HG02763 (cell line): Measurements from ENCODE around the gene HMCES.

Experiments
- ATAC-seq: cut with Tn5 transposase; IDR thresholded peaks from one replicate; pipeline ENCODE4 v1.9.1; 2021; ENCODE audit warnings: mild to moderate bottlenecking, moderate library complexity; ENCODE audit not compliant: unreplicated experiment

The HMCES gene

DNA sequence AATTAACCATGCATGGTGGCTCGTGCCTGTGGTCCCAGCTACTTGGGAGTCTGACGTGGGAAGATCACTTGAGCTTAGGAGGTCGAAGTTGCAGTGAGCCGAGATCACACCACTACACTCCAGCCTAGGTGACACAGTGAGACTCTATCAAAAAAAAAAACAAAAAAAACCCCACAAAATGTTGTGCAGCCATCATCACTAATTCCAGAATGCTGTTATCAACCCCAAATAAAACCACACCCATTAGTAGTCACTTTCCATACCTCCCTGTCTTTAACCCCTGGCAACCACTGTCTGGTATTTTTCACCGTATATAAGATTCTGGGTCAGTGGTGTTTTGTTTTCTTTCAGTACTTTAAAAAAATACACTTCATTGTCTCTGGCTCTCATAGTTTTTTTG lies 16.6 kb downstream of the HMCES start:
- no peak for ATAC-seq

DNA sequence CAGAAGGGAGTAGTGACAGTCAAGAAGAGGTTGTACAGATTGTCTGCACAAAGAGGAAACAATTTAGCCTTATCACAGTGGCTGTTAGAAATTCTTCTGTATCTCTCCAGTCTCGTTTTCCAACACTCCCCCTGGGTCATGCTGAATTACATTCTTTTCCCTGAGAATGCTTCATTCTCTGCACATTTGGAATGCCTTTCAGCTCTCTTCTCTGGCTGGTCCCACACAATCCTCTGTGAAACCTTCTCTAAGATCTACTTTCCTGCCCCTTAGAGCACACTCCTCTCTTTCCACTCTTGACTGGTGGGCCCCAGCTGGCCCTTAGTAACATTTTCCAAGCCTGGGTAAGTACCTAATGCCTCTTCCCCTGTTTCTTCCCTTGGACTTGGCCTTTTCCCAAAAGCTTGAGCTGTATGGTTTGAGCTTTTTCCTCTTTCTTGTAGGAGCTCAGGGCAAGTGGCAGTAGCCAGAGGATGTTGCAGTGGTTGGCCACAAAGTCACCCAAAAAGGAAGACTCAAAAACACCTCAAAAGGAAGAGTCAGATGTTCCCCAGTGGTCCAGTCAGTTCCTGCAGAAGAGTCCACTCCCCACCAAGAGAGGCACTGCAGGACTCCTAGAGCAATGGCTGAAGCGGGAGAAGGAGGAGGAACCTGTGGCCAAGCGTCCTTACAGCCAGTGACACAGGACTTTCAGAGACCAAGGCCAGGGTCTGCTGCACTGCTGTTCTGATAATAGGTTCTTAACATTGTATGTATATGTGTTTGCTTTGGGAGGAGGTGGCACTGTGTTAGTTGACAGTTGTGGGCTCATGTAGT lies 25.7 kb downstream of the HMCES start:
- no peak for ATAC-seq

DNA sequence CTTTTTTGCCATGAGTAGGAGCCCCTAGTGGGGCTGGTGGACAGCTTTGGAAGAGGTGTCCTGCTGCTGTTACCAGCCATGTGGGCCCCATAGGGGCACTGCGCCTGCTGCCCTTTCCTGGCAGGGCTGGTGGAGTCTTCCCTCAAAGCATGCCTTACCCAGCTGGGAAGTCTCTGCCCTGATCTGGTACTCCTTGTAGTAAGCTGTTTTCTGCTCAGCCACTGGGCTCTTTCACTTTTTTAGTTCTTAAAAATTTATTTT lies 26.2 kb downstream of the HMCES start:
- no peak for ATAC-seq

DNA sequence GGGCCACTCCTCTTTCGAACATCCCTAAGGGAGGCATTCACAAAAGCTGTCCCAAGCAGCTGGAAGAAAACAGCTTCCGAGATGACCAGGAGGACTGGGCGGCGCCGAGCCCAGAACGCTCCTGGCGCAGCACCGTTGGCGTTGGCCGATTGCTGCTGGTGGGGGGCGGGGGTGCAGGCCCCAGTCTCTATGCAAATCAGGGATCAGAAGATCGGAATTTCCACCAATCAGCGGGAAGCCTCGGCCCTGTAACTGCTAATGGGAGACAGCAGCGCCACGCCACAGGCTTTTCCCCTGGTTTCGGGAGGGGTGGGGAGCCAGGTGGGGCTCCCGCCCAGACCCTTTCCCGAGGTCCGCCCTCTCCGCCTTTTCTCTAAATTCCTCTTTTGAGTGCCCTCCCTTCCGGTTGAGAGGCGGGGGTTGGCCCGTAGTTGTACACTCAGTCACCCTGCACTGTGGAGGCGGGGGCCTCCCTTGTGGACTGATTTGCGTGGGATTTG lies 27.0 kb downstream of the HMCES start:
- no peak for ATAC-seq

DNA sequence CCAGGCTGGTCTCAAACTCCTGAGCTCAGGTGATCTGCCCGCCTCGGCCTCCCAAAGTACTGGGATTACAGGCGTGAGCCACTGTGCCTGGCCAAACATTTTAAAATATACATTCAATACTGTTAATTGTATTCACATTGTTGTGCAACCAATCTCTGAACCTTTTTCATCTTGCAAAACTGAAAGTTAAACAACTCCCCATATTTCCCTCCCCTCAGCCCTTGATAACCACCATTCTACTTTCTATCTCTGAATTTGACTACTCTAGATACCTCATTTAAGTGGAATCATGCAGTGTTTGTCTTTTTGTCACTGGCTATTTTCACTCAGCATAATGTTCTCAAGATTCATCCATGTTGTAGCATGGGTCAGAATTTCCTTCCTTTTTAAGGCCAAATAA lies 30.0 kb downstream of the HMCES start:
- ATAC-seq, result no peak

DNA sequence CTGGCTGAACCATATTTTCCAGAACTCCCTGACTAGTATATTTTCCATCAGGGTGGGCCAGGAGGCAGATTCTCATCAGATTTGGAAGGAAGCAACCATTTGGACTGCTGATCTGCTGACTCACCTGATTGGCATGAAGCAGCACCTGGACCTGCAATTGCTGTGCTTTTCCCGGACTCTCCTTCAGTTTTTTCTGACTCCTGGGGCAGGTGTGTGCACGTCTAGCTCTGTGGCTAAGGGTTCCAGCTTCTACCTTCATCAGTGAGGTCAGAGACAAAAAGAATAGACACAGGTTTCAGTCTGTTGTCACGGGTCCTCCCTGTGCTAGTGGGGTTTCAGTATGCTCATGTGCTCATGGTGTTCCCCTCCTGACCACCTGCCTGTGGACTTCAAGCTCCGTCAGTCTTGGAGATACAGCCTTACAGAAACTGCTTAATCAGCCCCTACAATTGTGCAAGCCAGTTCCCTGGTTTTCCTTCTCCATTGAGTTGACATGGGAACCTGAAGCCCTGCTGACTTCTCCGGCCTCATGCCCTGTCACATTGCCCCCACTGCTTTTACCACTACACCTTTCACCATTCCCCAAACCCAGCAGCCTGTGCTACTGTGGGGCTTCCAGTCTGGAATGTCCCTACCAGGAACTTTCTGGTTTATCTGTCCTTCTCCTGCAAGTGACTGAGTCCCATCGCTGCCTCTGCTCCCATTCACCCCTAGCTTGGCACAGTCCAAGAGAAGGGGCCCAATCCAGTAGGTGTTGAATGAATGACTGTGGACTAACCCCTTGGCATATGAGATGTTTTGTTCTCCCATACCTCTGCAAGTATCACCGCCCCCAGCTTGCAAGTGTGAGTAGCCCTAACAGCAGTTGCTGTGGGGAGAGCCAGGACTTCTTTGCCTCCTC lies 31.7 kb downstream of the HMCES start:
- ATAC-seq, result no peak

DNA sequence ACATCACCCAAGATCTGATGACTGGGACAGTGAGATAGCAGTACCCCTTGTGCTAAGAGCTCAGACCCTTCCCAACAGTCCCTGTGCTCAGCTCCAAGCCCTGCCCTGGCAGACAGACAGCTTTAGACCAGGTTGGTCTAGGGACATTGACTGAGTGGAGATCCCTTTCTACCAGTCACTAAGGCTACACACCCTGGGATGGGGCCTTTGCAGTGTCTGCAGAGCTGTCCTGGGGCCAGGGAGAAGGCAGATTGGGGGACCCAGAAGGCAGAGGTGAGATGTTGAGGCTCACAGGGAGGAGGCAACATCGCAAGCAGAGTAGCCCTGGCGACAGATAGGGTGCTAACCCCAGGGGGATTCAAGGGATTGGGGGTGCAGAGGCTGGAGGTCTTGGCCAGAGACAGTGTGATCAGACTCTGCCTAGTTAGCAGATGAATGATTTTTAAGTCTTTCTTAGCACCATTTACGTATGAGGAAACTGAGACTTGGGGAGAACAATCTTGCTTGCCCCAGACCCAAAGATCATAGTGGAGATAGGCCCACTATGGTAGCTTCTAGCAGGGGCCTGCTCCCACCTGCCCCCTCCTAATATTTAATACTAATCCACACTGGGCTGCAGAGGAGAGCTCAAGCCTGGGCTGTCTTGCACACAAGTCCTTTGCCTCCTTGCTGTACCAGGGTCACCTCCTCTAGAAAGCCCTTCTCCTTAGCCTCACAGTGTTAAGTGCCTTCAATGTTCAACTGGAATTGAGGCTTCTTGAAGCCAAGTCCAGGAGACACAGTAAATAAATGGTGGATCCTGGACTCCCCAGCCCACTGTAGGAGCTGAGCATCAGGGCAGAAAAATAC lies 32.6 kb downstream of the HMCES start:
- ATAC-seq, result no peak

DNA sequence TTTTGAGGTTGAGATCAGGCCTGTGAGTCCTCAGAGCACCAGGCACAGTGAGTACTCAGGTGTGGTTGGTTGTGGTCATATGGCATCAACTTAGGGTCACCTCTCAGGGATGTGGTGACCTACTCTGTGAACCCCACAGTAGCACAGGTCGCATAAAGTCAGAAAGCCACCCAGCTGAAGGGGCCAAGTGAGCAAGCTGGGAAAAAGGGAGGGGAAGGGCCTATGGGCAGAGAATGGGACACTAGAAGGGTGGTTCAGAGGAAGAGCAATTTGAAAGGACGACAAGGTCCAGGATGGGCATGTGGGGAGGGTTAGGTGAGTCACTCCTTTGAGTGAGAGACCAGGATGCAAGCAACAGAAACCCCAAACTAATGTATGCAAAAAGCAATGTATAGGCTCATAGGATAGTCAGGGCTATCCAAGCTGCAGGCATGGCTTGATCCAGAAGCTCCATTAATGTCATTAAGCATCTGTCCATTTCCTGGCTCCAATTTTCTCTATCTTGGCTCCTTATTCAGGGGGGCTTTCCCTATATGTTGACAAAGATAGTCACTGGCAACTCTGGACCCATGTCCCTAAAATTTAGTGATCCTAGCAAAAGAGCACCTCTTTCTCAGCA lies 33.5 kb downstream of the HMCES start:
- ATAC-seq, result no peak

DNA sequence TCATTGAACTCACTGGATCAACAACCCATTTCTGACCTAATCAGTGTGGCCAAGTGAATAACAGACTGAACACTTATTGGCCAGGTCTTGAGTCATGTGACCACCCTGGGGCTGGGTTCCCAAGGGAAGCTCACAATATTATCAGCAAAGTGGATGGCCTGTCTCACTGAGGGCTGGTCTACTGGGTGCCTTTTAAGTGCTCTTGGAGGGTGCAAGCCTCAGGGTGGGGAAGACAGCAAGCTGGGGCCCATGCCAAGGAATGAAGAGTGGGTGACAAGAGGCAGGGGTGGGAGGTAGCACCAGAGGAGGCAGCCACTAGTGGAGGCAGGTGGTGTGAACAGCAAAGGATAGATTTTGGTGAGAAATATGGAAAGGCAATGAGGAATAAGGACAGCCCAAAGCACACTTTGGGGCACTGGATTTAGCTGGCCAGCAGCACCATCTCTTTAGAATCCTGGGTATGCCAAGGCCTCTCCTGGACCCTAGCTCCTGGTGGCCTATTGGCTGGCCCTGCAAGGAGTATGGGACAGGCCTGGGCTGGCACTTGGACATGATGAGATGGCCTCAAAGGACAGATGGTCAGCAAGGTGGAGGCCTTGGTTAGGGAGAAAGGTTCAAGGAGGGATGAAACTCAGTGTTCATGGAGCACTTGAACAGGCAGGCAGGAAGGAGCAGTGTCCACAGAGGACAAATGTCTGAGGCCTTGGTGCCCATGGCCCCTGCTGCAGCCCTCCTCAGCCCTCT lies 34.2 kb downstream of the HMCES start:
- no peak for ATAC-seq

DNA sequence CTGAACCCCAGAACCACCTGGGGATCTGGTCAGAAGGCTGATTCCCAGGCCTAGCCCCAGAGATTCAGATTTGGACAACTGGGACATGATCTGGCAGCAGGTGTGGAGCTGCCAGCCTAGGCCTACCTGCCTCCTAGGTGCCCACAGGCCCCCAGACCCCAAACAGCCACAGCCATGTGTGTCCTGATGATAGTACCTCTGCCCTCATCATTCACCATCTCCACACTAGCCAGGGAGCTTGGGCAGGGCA lies 34.7 kb downstream of the HMCES start:
- ATAC-seq, result no peak

DNA sequence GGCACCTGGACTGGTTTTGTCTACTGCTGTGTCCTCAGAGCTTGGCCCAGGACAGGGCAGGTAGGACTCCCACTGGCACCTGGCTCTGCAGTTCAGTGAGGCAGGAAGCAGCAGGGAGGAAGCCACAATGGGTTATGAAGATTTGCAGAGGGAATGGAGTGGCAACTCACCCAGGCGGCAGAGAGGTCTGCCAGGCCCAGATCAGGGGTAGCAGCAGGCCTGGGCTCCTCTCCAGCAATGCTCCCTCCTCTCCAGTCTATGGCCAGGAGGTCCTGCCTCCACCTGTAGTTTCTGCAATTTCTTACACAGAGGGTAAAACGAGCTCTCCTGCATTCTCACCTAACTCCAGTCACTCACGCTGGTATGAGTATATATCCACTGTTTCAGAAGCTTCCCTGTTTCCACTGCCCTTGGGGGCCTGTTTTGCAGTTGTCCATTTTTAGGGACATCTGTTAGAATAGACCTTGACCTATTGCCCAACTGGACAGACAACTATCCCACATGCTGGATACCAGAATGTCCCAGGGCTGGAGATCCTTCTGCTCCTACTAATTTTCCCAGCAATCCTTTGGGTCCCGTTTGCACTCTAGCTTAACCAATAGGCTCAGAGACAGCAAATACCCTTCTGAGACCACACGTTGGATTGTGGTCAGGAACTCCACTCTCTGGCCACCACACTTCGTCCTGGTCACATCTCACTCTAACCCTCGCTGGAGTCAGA lies 35.2 kb downstream of the HMCES start:
- ATAC-seq, result no peak

DNA sequence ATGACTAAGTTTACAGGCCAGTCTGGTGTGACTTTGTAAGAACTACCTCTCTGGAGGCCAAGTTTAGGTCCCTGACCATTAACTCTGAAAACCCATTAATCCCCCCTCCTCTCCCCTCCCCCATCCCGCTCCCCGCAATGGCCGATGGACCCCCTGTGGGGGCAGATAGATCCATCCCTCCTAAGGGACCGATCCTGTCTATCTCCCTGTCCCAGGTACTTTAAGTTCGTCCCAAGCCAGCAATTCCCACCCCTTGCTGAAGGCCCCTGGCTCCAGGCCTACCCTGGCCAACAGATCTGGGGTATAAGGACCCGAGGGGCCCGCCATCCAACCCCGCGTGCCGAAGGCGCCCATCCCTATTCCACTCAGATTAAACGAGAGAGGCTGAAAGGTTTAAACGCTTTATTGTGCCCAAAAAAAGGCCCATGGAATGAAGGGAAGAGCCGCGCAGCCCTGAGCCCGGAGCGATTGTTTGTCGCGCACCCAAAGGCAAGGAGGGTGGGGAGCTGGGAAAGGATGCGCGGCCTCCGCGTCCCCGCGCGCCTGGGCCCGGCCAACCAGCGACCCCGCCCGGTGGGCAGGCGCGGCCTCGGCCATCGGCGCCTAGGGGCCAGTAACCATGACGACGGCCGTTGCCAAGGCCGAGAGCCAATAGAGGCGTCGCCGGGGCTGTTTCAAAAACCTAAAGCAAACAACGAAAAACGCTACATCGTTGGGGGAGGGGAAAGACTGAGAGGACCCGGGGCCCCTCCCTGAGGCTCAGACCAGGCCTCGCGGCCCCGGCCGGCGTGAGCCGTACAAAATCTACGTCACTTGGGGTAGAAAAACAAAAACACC lies 35.9 kb downstream of the HMCES start:
- no peak for ATAC-seq

DNA sequence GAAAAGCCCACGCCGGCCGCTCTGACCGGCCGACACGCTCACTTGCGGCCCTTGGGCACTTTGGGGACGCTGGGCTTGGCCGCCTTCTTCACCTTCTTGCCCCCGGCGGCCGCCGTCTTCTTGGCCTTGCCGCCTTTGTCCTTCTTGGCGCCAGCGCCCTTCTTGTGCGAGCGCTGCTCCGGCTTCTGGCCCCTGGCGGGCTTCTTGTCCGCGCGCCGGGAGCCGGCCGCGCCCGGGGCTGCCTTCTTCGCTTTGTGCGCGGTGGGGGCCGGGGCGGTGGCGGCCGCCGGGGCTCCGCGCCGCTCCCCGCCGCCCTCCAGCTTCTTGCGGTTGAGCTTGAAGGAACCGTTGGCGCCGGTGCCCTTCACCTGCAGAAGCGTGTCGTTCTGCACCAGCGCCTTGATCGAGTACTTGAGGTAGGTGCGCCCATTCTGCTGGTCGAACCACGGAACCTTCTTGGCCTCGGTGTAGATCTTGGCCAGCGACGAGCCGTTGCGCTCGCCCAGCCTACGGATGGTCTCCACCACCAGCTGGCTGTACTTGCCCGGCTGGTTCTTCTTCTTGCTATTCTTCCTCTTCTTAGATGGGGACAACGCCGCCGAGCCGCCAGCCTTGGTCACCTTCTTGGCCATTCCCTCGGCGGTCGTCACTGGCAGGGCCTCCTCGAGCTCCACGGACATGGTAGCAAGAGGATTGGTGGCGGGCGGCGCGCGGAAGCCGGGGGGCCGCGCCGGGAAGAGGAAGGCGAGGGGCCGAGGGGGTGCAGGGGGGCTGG lies 36.7 kb downstream of the HMCES start:
- no peak for ATAC-seq

DNA sequence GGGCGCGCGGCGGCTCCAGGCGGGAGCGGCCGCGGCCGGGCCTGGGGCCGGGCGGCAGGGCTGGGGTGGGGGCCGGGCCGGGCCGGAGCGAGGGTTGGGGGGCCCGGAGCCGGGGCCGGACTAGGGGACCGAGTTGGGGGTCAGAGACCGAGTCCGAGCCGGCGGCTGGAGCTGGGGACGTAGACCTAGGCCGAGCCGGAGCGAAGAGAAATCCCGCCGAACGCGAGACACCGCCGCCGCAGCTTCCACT lies 37.3 kb downstream of the HMCES start:
- no peak for ATAC-seq

DNA sequence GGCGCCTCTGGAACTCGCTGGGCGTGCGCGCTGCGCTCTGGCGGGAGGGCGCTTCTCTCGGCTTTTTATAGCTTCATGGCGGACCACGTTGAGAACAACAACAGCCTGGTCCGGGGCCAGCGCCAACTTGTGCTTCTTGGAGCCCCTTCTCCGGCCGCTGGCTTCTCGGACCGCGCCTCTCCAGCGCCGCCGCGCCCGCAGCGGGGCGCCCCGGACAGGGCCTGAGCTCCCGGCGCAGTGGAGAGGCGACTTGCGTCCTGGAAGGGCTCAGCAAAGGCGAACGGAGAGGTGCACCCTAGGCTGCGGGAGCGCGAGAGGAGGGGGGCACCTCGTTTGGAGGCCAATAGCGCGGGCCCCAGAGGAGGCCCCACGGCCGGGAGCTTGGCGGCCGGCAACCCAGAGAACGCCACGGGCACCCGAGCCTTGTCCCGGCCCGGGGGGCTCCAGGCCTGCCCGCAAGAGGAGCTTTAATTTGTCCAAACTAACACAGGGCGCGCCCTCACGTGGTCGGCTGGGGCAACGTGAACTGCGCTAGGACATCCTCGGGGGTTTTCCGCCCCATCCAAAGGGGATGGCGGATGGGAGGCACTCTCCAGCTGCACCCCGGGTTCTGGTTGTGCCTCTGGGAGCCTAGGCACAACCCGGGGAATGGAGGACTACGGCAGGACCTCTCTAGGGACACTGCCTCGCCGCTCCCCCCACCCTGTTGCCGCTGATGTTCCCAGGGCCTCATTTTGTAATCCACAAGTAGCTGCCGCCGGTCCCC lies 37.8 kb downstream of the HMCES start:
- peak; percentile 34 for ATAC-seq

DNA sequence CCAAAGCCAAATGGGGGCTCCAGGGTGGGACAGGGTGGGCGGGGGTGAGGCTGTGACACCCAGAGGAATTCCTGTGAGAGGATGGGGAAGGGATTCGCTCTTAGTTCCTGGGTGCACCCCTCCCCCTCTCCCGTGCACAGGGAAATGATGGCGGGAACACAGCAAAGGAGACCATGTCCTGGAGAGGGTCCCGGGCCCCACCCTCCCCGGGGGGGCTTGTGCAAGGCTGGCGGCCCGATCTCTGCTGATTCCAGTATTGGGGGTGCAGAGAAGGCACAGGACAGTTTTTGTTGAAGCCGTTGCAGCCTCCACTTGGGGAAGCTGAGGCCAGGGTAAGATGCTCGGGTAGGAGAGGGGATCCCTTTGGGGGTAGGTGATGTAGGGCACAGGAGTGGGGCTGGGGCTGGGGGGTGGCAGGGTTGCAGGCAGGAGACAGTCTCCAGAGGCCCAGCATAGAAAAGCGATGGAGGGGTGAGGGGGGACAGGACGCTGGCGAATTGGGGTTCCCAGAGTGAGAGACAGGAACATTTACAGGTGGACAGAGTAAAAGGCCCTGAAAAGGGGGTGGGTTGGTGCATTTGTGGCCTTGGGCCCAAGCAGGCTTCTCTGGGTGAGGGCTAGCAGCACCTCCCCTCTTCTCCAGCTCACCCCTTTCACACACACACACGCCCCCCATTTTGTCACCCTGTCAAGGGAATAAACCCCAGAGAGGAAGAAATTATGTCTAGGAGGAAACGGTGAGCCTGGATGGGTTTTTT lies 38.5 kb downstream of the HMCES start:
- no peak for ATAC-seq

DNA sequence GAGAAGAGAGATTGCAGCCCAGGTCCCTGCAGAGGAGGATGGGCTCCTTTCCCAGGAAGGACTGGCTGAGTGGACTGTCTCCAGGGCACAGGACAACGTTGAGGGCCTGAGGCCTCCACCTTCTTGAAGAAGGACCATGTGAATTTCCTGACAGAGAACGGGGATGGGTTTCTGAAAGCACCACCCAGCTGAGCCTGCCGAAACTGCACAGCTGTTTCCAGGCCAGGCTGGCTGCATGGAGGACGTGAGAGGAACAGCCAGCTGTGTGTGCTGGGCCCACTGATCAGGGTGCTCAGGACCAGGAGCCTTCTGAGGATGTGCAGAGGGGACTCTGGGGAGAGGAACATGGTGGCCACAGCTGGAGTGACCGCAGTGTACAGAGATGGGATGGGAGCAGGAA lies 39.2 kb downstream of the HMCES start:
- ATAC-seq, result no peak
